ENCODE results near the gene RC3H2.

- TF ChIP-seq JUND (IDR thresholded peaks at IDR 0.05; ENCODE audit: low read length) (no peak), POLR2A (IDR thresholded peaks at IDR 0.05; ENCODE audit: control extremely low read depth in 1 of 2, low read depth in 2 of 2, low read length in 2 of 2) (no peak), POLR2AphosphoS5 (IDR thresholded peaks at IDR 0.05; ENCODE audit: low read depth, low read length) (no peak), EP300 (IDR thresholded peaks at IDR 0.05; ENCODE audit: borderline replicate concordance in 1 of 2, low read depth in 2 of 2, low read length in 2 of 2) (no peak), EZH2 (IDR thresholded peaks at IDR 0.05; ENCODE audit: low read depth, low read length, severe bottlenecking) (no peak), CTCF (IDR thresholded peaks at IDR 0.05; ENCODE audit: control extremely low read depth in 1 of 3, insufficient read depth in 1 of 3, low read depth in 1 of 3, low read length in 3 of 3) (no peak)
Measured at GRCh38 chr9:122814545-122814944, 90.6 kb downstream of the RC3H2 start.
